Endothelial cell of umbilical vein (primary cell): Measurements from ENCODE around the gene SH3D19. TPM values are rescaled to one million over a fixed set of nuclear protein-coding genes. Genes with fewer than 3 reads are reported as not detected.

Experiments
- BruUV-seq: library from RNA; stranded (reverse); fragments of 400-500 nt; replicated peaks from 2 replicates; lab custom pipeline; 2021; lab: Mats Ljungman, UMichigan
- CTCF ChIA-PET: fragments of 300-600, 350-600 bp; sonication (Branson Sonifier 250); formaldehyde crosslinking; loops from one replicate; lab custom pipeline; 2021; ENCODE audit warnings: antibody characterized with exemption, inconsistent platforms; lab: Charles Lee
- POLR2A ChIA-PET: fragments of 300-600, 350-600 bp; sonication (Branson Sonifier 250); formaldehyde crosslinking; loops from one replicate; lab custom pipeline; 2021; ENCODE audit warnings: antibody characterized with exemption, inconsistent platforms; lab: Charles Lee
- DNase-seq: peaks from one replicate; pipeline ENCODE4 v3.0.0-alpha.2; 2011; ENCODE audit warnings: low read depth, low spot score
- FAIRE-seq: peaks from 2 replicates; lab custom pipeline; 2011; peaks lifted over from hg19 to GRCh38; lab: Jason Lieb, UNC
- H2AFZ ChIP-seq: 2 replicates; pipeline ENCODE4 v1.6.0; 2012; ENCODE audit warnings: low read depth, low read length, control low read depth, inconsistent platforms
- H3K27ac ChIP-seq: 2 replicates; pipeline ENCODE4 v1.5.1; 2011; ENCODE audit warnings: low read depth, mild to moderate bottlenecking, control low read depth, low read length, moderate library complexity; ENCODE audit not compliant: insufficient read depth
- H3K27me3 ChIP-seq, 2 experiments: 2 replicates each; pipeline versions ENCODE4 v1.6.0 to v1.6.1; 2011; ENCODE audit warnings: low read length in 2 of 2, mixed read lengths in 1 of 2; ENCODE audit not compliant: control insufficient read depth in 2 of 2, insufficient read depth in 2 of 2
- H3K36me3 ChIP-seq, 2 experiments: 2 replicates in 1 of 2; 3 replicates in 1 of 2; pipeline ENCODE4 v1.5.1; 2011; ENCODE audit warnings: low read length in 2 of 2, mild to moderate bottlenecking in 1 of 2, moderate library complexity in 1 of 2; ENCODE audit not compliant: control insufficient read depth in 2 of 2, insufficient read depth in 2 of 2; ENCODE audit errors: extremely low read depth in 1 of 2
- H3K4me1 ChIP-seq: 3 replicates; pipeline ENCODE4 v1.5.1; 2011; ENCODE audit warnings: mild to moderate bottlenecking, low read length; ENCODE audit not compliant: control insufficient read depth, insufficient read depth; ENCODE audit errors: extremely low read depth
- H3K4me2 ChIP-seq: 2 replicates; pipeline ENCODE4 v1.6.1; 2011; ENCODE audit warnings: low read length, control low read depth, mixed read lengths; ENCODE audit not compliant: insufficient read depth
- H3K4me3 ChIP-seq, 3 experiments: fragments of 200-600 bp in 1 of 3; sonication (generic), shearing (Covaris generic) in 1 of 3; replicated peaks in 1 of 3; 2 replicates each; pipeline ENCODE4 v1.5.1; 2011 to 2016; ENCODE audit warnings: control low read depth in 3 of 3, low read length in 3 of 3, mild to moderate bottlenecking in 2 of 3, inconsistent platforms in 1 of 3, low read depth in 1 of 3, moderate library complexity in 1 of 3; ENCODE audit not compliant: insufficient read depth in 1 of 3
- H3K79me2 ChIP-seq: 2 replicates; pipeline ENCODE4 v1.6.0; 2012; ENCODE audit warnings: low read length, inconsistent platforms; ENCODE audit not compliant: control insufficient read depth, insufficient read depth
- H3K9ac ChIP-seq: replicated peaks from 2 replicates; pipeline ENCODE3; 2011; ENCODE audit warnings: low read length, control low read depth; ENCODE audit not compliant: insufficient read depth; ENCODE audit errors: extremely low read depth
- H3K9me1 ChIP-seq: replicated peaks from 3 replicates; pipeline ENCODE4 v1.6.0; 2011; ENCODE audit warnings: mild to moderate bottlenecking, low read length; ENCODE audit not compliant: control insufficient read depth, insufficient read depth; ENCODE audit errors: extremely low read depth
- H3K9me3 ChIP-seq: replicated peaks from 2 replicates; pipeline ENCODE4 v1.5.1; 2012; ENCODE audit warnings: low read length, inconsistent platforms; ENCODE audit not compliant: control insufficient read depth, insufficient read depth
- H4K20me1 ChIP-seq: replicated peaks from 2 replicates; pipeline ENCODE3; 2011; ENCODE audit warnings: mild to moderate bottlenecking, low read length; ENCODE audit not compliant: control insufficient read depth, insufficient read depth; ENCODE audit errors: extremely low read depth
- CTCF ChIP-seq, 2 donors: IDR thresholded peaks; 1 replicate in 1 of 2; 2 replicates in 1 of 2; pipeline ENCODE4 v1.5.1; 2011; ENCODE audit warnings: low read length in 2 of 2, mild to moderate bottlenecking in 2 of 2, moderate library complexity in 2 of 2, control low read depth in 1 of 2, inconsistent platforms in 1 of 2, low read depth in 1 of 2; ENCODE audit not compliant: insufficient read depth in 1 of 2; ENCODE audit errors: extremely low read depth in 1 of 2
- EZH2 ChIP-seq: IDR thresholded peaks from 2 replicates; pipeline ENCODE4 v1.6.1; 2012; ENCODE audit warnings: borderline replicate concordance, low read depth, mild to moderate bottlenecking, moderate library complexity, low read length, inconsistent platforms; ENCODE audit not compliant: severe bottlenecking
- GATA2 ChIP-seq: IDR thresholded peaks from 2 replicates; pipeline ENCODE4 v1.7.0; 2011; ENCODE audit warnings: low read depth, mild to moderate bottlenecking, moderate library complexity, mixed read lengths, low read length; ENCODE audit not compliant: insufficient read length, insufficient read depth
- JUN ChIP-seq: IDR thresholded peaks from 2 replicates; pipeline ENCODE4 v1.6.1; 2011; ENCODE audit warnings: borderline replicate concordance, low read depth; ENCODE audit not compliant: insufficient read length, insufficient read depth
- MAX ChIP-seq: IDR thresholded peaks from 2 replicates; pipeline ENCODE4 v1.6.1; 2011; ENCODE audit not compliant: insufficient read depth, insufficient read length
- MYC ChIP-seq: IDR thresholded peaks from one replicate; pipeline ENCODE4 v1.6.1; 2011; ENCODE audit warnings: mild to moderate bottlenecking, low read depth, low read length
- POLR2A ChIP-seq: IDR thresholded peaks from 2 replicates; pipeline ENCODE4 v1.6.1; 2012; ENCODE audit warnings: low read depth, mild to moderate bottlenecking, control low read depth, low read length
- POLR2AphosphoS5 ChIP-seq: IDR thresholded peaks from 2 replicates; pipeline ENCODE4 v1.6.1; 2012; ENCODE audit warnings: low read depth, mild to moderate bottlenecking, control low read depth, low read length, moderate library complexity; ENCODE audit not compliant: insufficient read depth
- dilution Hi-C: fragments of 300-500 bp; cut with MboI; formaldehyde crosslinking; loops from one replicate; pipeline ENCODE4 v1.15.0; 2019; ENCODE audit warnings: low sequenced_read_pairs; ENCODE audit not compliant: extremely low pct_ligation_motif_present
- intact Hi-C: fragments of 100-400 bp; cut with micrococcal nuclease; formaldehyde crosslinking; loops from one replicate; pipeline ENCODE4 v1.10.0; 2022
- polyA plus RNA-seq, 4 experiments: library from polyadenylated mRNA; depleted of rRNA in 3 of 4; stranded (reverse) in 3 of 4; unstranded in 1 of 4; fragments of >200 nt; gene quantifications; 2 replicates each; pipeline versions ENCODE4 v1.2.1 to v1.2.3, GENCODE V29; 2011 to 2012; ENCODE audit warnings: missing spikeins in 1 of 4
- total RNA-seq: library from RNA; stranded (reverse); gene quantifications from 2 replicates; pipeline ENCODE4 v1.2.3, GENCODE V29; 2021

The SH3D19 gene
- total and polyA plus RNA-seq, 2 donors (not counting 3 experiments of a cell fraction or from before 2014, with no cell fraction given) = 37.5 to 92.8 TPM

- ChIA-PET CTCF (no interaction called here), POLR2A (no interaction called here)
- DNase-seq = no peak
- Histone ChIP-seq H3K4me1 (no peaks in the 10 kb centered on the region), H3K9ac (no peak overlapping the region), H2AFZ (no peak overlapping the region), H3K27me3 (no peaks in the 10 kb centered on the region), H3K4me3 (no peak overlapping the region), H3K27ac (no peak overlapping the region), H3K4me2 (no peak overlapping the region), H3K79me2 (no peaks in the 10 kb centered on the region), H3K9me3 (no peaks in the 10 kb centered on the region), H3K36me3 (peaks cover 10 to 30% of the 10 kb centered on the region in 2 experiments), H4K20me1 (no peaks in the 10 kb centered on the region), H3K9me1 (no peaks in the 10 kb centered on the region)
- TF ChIP-seq MYC (no peak), MAX (no peak), POLR2AphosphoS5 (no peak), GATA2 (no peak), POLR2A (no peak), EZH2 (no peak), CTCF (IDR thresholded peaks at IDR 0.05; ENCODE audit: extremely low read depth in 1 of 2, insufficient read depth in 1 of 2, low read depth in 1 of 2, low read length in 2 of 2) (no peak), JUN (no peak)
- dilution Hi-C loops = no loop called here
- intact Hi-C loops = no loop called here
- FAIRE-seq = no peak
- no TSS peak for BruUV-seq
These were observed 182.6 kb downstream of the SH3D19 start for GRCh38 chr4:151142758-151143157.
